GM23338 (cell line): ENCODE data around the gene USP2. TPM values are rescaled to one million over a fixed set of nuclear protein-coding genes. Genes with fewer than 3 reads are reported as not detected.
"Not testable (repeated sequence)": the region's sequence is repeated elsewhere in the genome, so short reads cannot be mapped to it uniquely, and the experiment has no call there.

Experiments
- ATAC-seq: fragments of 200-7000 bp; cut with Tn5 transposase; 3 replicates; pipeline ENCODE4 v1.9.1; 2020
- DNase-seq: peaks from one replicate; pipeline ENCODE4 v3.0.0-alpha.2; 2015; ENCODE audit warnings: low spot score
- H2AFZ ChIP-seq: fragments of 200-600 bp; sonication (generic); 2 replicates; pipeline ENCODE4 v1.8.0; 2016; ENCODE audit warnings: antibody characterized with exemption, mild to moderate bottlenecking, moderate library complexity
- H3F3A ChIP-seq: fragments of 200-600 bp; sonication (generic); replicated peaks from 2 replicates; pipeline ENCODE4 v1.8.0; 2017; ENCODE audit warnings: antibody characterized with exemption, mixed run types, low read depth
- H3K27ac ChIP-seq: fragments of 200-600 bp; sonication (generic); 2 replicates; pipeline ENCODE4 v1.6.1; 2016; ENCODE audit warnings: low read depth
- H3K27me3 ChIP-seq: fragments of 200-600 bp; sonication (generic); 2 replicates; pipeline ENCODE4 v1.8.0; 2016; ENCODE audit warnings: mild to moderate bottlenecking, mixed run types, moderate library complexity; ENCODE audit not compliant: insufficient read depth
- H3K36me3 ChIP-seq: fragments of 200-600 bp; sonication (generic); 2 replicates; pipeline ENCODE4 v1.8.0; 2016; ENCODE audit warnings: mild to moderate bottlenecking; ENCODE audit not compliant: insufficient read depth
- H3K4me1 ChIP-seq: fragments of 200-600 bp; sonication (generic); 2 replicates; pipeline ENCODE4 v1.8.0; 2016; ENCODE audit warnings: mild to moderate bottlenecking, moderate library complexity; ENCODE audit not compliant: insufficient read depth
- H3K4me2 ChIP-seq: fragments of 200-600 bp; sonication (generic); 2 replicates; pipeline ENCODE4 v1.7.1; 2017; ENCODE audit warnings: mixed run types
- H3K4me3 ChIP-seq: fragments of 200-600 bp; sonication (generic); 2 replicates; pipeline ENCODE4 v1.6.1; 2016; ENCODE audit warnings: mixed run types
- H3K79me2 ChIP-seq: fragments of 200-600 bp; sonication (generic); replicated peaks from 2 replicates; pipeline ENCODE4 v1.8.0; 2017; ENCODE audit warnings: mild to moderate bottlenecking; ENCODE audit not compliant: insufficient read depth
- H3K9me2 ChIP-seq: fragments of 200-600 bp; sonication (generic); 2 replicates; pipeline ENCODE4 v1.8.0; 2017; ENCODE audit not compliant: insufficient read depth
- H4K20me1 ChIP-seq: fragments of 200-600 bp; sonication (generic); replicated peaks from 2 replicates; pipeline ENCODE4 v1.8.0; 2017; ENCODE audit warnings: mild to moderate bottlenecking; ENCODE audit not compliant: insufficient read depth
- H3K27ac Mint-ChIP-seq: 2 replicates; pipeline ENCODE4 v1.8.0; 2020; ENCODE audit warnings: inconsistent platforms, mild to moderate bottlenecking, moderate library complexity, mixed read lengths
- H3K27me3 Mint-ChIP-seq: 3 replicates; pipeline ENCODE4 v1.8.0; 2022; ENCODE audit warnings: low read depth, mild to moderate bottlenecking, moderate library complexity, mixed read lengths, inconsistent platforms; ENCODE audit not compliant: insufficient read depth, poor library complexity
- H3K36me3 Mint-ChIP-seq: 3 replicates; pipeline ENCODE4 v1.8.0; 2021; ENCODE audit warnings: low read depth, mild to moderate bottlenecking, inconsistent platforms, moderate library complexity, mixed read lengths
- H3K4me1 Mint-ChIP-seq: 3 replicates; pipeline ENCODE4 v1.8.0; 2020; ENCODE audit warnings: mild to moderate bottlenecking, inconsistent platforms, mixed read lengths
- H3K4me3 Mint-ChIP-seq: 3 replicates; pipeline ENCODE4 v1.8.0; 2021; ENCODE audit warnings: moderate library complexity, mild to moderate bottlenecking, inconsistent platforms, mixed read lengths
- H3K9me3 Mint-ChIP-seq: 3 replicates; pipeline ENCODE4 v1.8.0; 2020; ENCODE audit warnings: moderate library complexity, mild to moderate bottlenecking, inconsistent platforms, mixed read lengths
- CREB1 ChIP-seq: fragments of 250-450 bp; sonication (Bioruptor Pico); IDR thresholded peaks from 2 replicates; pipeline ENCODE4 v1.5.0; 2020; ENCODE audit warnings: low read depth, mild to moderate bottlenecking, moderate library complexity
- EZH2 ChIP-seq: fragments of 200-600 bp; sonication (generic); IDR thresholded peaks from one replicate; pipeline ENCODE4 v1.8.0; 2017; ENCODE audit warnings: antibody characterized with exemption, mild to moderate bottlenecking, low read depth; ENCODE audit not compliant: unreplicated experiment
- EZH2phosphoT487 ChIP-seq: fragments of 200-600 bp; sonication (generic); IDR thresholded peaks from one replicate; pipeline ENCODE4 v1.8.1; 2018; ENCODE audit warnings: antibody characterized with exemption; ENCODE audit not compliant: unreplicated experiment
- JUNB ChIP-seq: IDR thresholded peaks from one replicate; pipeline ENCODE4 v1.6.1; 2016; ENCODE audit warnings: antibody characterized with exemption; ENCODE audit not compliant: unreplicated experiment
- NANOG ChIP-seq: IDR thresholded peaks from 2 replicates; pipeline ENCODE4 v1.6.1; 2016; ENCODE audit warnings: antibody characterized with exemption, borderline replicate concordance
- POLR2AphosphoS5 ChIP-seq: IDR thresholded peaks from 2 replicates; pipeline ENCODE4 v1.6.1; 2016; ENCODE audit warnings: antibody characterized with exemption, low read depth
- STAT1 ChIP-seq: IDR thresholded peaks from one replicate; pipeline ENCODE4 v1.6.1; 2016; ENCODE audit warnings: antibody characterized with exemption; ENCODE audit not compliant: unreplicated experiment
- ZNF114 ChIP-seq: fragments of 250-450 bp; sonication (Bioruptor Pico); IDR thresholded peaks from 2 replicates; pipeline ENCODE4 v1.5.0; 2020; ENCODE audit warnings: mild to moderate bottlenecking, moderate library complexity
- ZNF331 ChIP-seq: fragments of 250-450 bp; sonication (Bioruptor Pico); IDR thresholded peaks from 2 replicates; pipeline ENCODE4 v1.5.0; 2020; ENCODE audit warnings: low read depth, mild to moderate bottlenecking, moderate library complexity
- polyA plus RNA-seq: library from polyadenylated mRNA; unstranded; fragments of >200 nt; fragmentation: Nextera tagmentation; extraction: Ambion mirVana; gene quantifications from 2 replicates; pipeline ENCODE4 v1.2.1, GENCODE V29; 2016
- total RNA-seq: library from RNA; depleted of rRNA; stranded (reverse); fragments of >200 nt; shearing (Covaris generic); gene quantifications from 2 replicates; pipeline ENCODE4 v1.2.3, GENCODE V29; 2014
- TF ChIP-seq, protein P1 (sequence below): IDR thresholded peaks from 2 replicates; pipeline ENCODE4 v1.6.1; 2016; ENCODE audit warnings: antibody characterized with exemption
- TF ChIP-seq, protein P2 (sequence below): IDR thresholded peaks from one replicate; pipeline ENCODE4 v1.6.1; 2018; ENCODE audit warnings: antibody characterized with exemption; ENCODE audit not compliant: unreplicated experiment

The USP2 gene
- total and polyA plus RNA-seq, 2 experiments from 2014 or later = 4.9 to 5.0 TPM

DNA sequence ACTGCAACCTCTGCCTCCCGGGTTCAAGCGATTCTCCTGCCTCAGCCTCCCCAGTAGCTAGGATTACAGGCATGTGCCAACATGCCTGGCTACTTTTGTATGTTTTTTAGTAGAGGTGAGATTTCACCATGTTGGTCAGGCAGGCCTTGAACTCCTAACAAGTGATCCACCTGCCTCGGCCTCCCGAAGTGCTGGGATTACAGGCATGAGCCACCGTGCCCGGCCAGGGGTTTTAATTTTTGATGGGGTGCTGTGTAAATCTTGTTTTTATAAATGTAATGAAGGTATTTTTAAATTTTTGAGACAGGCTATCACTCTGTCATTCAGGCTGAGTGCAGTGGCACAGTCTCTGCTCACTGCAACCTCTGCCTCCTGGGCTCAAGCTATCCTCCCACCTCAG, 24.0 kb upstream of the USP2 start:
- H3K27me3 Mint-ChIP-seq, H3K36me3 ChIP-seq, H3K4me1 ChIP-seq, H3F3A ChIP-seq, H3K9me2 ChIP-seq, H3K4me1 Mint-ChIP-seq, H3K4me2 ChIP-seq, ATAC-seq, H2AFZ ChIP-seq, DNase-seq, H3K79me2 ChIP-seq, H3K9me3 Mint-ChIP-seq, H3K27ac ChIP-seq, H3K4me3 Mint-ChIP-seq, H3K27ac Mint-ChIP-seq, H3K4me3 ChIP-seq, H3K36me3 Mint-ChIP-seq, H3K27me3 ChIP-seq, H4K20me1 ChIP-seq: not testable (repeated sequence)

DNA sequence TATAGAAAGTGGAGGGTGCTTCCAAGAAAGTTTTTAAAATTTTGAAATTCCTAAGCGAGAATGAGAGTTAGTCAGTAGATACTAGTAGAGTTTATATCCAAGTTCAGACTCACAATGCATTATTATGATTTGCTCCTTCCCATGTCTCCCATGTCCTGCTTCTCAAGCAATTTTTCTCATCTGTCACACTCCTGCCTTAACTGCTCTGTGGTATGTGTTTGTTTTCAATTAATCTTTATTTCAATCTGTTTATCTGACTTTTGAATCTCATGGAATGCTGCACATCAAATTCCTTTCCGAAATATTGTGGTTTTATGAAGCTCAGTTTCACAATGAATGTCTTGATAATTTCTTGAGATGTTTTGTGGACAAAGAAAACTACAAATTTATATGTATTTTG, 23.4 kb upstream of the USP2 start:
- no peak for TF ChIP-seq POLR2AphosphoS5
- TF ChIP-seq, protein P1, sequence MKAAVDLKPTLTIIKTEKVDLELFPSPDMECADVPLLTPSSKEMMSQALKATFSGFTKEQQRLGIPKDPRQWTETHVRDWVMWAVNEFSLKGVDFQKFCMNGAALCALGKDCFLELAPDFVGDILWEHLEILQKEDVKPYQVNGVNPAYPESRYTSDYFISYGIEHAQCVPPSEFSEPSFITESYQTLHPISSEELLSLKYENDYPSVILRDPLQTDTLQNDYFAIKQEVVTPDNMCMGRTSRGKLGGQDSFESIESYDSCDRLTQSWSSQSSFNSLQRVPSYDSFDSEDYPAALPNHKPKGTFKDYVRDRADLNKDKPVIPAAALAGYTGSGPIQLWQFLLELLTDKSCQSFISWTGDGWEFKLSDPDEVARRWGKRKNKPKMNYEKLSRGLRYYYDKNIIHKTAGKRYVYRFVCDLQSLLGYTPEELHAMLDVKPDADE = no peak
- TF ChIP-seq JUNB = no peak
- no peak for TF ChIP-seq ZNF331 (CRISPR knock-in tag)
- no peak for TF ChIP-seq CREB1
- no peak for TF ChIP-seq NANOG
- TF ChIP-seq STAT1 = no peak
- H3K4me3 ChIP-seq = no peak overlapping the region
- Mint-ChIP-seq H3K4me1 (no peaks in the 10 kb centered on the region), H3K27me3 (peaks cover 4% of the 10 kb centered on the region), H3K9me3 (no peaks in the 10 kb centered on the region; the same call in 2 of the 3 replicates), H3K27ac (no peak overlapping the region), H3K4me3 (no peak overlapping the region), H3K36me3 (no peaks in the 10 kb centered on the region; the same call in 2 of the 3 replicates)
- H3K36me3 ChIP-seq = no peaks in the 10 kb centered on the region
- H3K4me2 ChIP-seq = no peak overlapping the region
- H4K20me1 ChIP-seq = no peaks in the 10 kb centered on the region; the same call in 1 of the 2 replicates
- H2AFZ ChIP-seq = no peak overlapping the region
- H3F3A ChIP-seq = no peaks in the 10 kb centered on the region
- H3K9me2 ChIP-seq = no peaks in the 10 kb centered on the region
- DNase-seq = no peak
- no peaks in the 10 kb centered on the region; the same call in 1 of the 2 replicates for H3K4me1 ChIP-seq
- H3K27me3 ChIP-seq = no peaks in the 10 kb centered on the region
- no peaks in the 10 kb centered on the region for H3K79me2 ChIP-seq
- H3K27ac ChIP-seq = no peak overlapping the region
- ATAC-seq = no peak

DNA sequence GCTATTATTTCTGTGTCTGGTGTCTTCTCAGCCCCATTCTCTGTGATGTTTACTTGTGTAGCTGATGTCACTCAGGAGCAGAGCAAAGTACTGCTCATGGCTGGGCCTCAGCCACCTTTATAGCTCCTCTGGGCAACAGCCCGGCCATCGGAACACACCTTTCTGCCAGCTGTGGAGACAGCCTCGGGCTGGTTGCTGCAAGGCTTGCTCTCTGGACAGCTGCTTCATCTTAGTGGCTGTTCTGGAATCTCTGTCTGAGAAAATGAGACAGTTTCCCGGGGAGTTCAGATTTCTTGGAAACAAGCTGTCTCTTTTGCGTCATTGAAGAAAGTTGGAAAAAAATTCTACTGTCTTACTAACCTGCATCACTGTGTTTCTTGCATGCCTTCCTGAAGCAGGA, 21.5 kb upstream of the USP2 start:
- no peak overlapping the region for H3K4me2 ChIP-seq
- no peaks in the 10 kb centered on the region for H3K9me2 ChIP-seq
- H3K4me1 Mint-ChIP-seq = no peaks in the 10 kb centered on the region
- H3K27me3 ChIP-seq = no peaks in the 10 kb centered on the region
- no peak for DNase-seq
- no peak overlapping the region for H2AFZ ChIP-seq
- no peaks in the 10 kb centered on the region for H3K79me2 ChIP-seq
- H3K27me3 Mint-ChIP-seq = peaks cover 4% of the 10 kb centered on the region
- H4K20me1 ChIP-seq = no peaks in the 10 kb centered on the region
- no peaks in the 10 kb centered on the region; the same call in 1 of the 2 replicates for H3K4me1 ChIP-seq
- H3K36me3 ChIP-seq = no peaks in the 10 kb centered on the region
- no peak overlapping the region for H3K4me3 ChIP-seq
- no peaks in the 10 kb centered on the region for H3F3A ChIP-seq
- no peak overlapping the region for H3K4me3 Mint-ChIP-seq
- ATAC-seq = no peak
- H3K36me3 Mint-ChIP-seq = peaks cover 11% of the 10 kb centered on the region
- H3K9me3 Mint-ChIP-seq = peaks cover 4% of the 10 kb centered on the region; the same call in 2 of the 3 replicates
- H3K27ac Mint-ChIP-seq = no peak overlapping the region
- H3K27ac ChIP-seq = no peak overlapping the region
- TF ChIP-seq ZNF331 (CRISPR knock-in tag) (no peak), JUNB (no peak), STAT1 (no peak), CREB1 (no peak), ZNF114 (CRISPR knock-in tag) (no peak), EZH2 (no peak), POLR2AphosphoS5 (no peak), NANOG (no peak), EZH2phosphoT487 (no peak)
- TF ChIP-seq, protein P2, sequence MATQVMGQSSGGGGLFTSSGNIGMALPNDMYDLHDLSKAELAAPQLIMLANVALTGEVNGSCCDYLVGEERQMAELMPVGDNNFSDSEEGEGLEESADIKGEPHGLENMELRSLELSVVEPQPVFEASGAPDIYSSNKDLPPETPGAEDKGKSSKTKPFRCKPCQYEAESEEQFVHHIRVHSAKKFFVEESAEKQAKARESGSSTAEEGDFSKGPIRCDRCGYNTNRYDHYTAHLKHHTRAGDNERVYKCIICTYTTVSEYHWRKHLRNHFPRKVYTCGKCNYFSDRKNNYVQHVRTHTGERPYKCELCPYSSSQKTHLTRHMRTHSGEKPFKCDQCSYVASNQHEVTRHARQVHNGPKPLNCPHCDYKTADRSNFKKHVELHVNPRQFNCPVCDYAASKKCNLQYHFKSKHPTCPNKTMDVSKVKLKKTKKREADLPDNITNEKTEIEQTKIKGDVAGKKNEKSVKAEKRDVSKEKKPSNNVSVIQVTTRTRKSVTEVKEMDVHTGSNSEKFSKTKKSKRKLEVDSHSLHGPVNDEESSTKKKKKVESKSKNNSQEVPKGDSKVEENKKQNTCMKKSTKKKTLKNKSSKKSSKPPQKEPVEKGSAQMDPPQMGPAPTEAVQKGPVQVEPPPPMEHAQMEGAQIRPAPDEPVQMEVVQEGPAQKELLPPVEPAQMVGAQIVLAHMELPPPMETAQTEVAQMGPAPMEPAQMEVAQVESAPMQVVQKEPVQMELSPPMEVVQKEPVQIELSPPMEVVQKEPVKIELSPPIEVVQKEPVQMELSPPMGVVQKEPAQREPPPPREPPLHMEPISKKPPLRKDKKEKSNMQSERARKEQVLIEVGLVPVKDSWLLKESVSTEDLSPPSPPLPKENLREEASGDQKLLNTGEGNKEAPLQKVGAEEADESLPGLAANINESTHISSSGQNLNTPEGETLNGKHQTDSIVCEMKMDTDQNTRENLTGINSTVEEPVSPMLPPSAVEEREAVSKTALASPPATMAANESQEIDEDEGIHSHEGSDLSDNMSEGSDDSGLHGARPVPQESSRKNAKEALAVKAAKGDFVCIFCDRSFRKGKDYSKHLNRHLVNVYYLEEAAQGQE = no peak
